ENCODE results near the gene GRID1.

The GRID1 gene

DNA sequence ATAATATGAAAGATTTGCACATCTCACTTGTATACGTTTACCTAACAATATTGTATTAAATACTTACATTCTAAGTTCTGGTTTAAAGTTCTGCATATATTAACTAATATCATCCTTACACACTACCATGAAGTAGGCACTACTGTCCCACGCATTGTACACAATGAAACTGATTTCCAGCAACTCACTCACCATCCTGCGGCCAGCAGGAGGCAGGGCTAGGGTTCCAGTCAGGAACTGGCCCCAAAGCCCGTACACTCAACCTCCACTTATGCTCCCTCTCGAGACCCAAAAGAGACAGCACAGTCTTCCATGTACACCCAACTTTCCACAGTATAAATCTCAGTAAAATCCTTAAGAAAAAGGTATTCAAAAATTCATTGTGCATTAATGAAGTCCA, 41.4 kb downstream of the GRID1 start:
- Histone ChIP-seq H3K9ac (ENCODE audit: insufficient read length, low read depth) (no peak overlapping the region), H3K27me3 (ENCODE audit: insufficient read depth, insufficient read length) (no peaks in the 10 kb centered on the region), H3K36me3 (ENCODE audit: insufficient read depth, insufficient read length, low read length) (no peaks in the 10 kb centered on the region), H3K4me1 (ENCODE audit: insufficient read depth, insufficient read length) (no peaks in the 10 kb centered on the region), H3K9me3 (ENCODE audit: insufficient read depth, low read length) (no peaks in the 10 kb centered on the region), H3K4me3 (ENCODE audit: insufficient read length, low read depth) (no peak overlapping the region)
- DNase-seq (ENCODE audit: low read depth, low spot score) = no peak
- TF ChIP-seq SUZ12 (IDR thresholded peaks at IDR 0.05; ENCODE audit: extremely low read depth, insufficient read depth, insufficient read length) (no peak), ZNF274 (IDR thresholded peaks at IDR 0.05; ENCODE audit: low read depth, low read length) (no peak), YY1 (IDR thresholded peaks at IDR 0.05; ENCODE audit: insufficient read depth, insufficient read length) (no peak)

DNA sequence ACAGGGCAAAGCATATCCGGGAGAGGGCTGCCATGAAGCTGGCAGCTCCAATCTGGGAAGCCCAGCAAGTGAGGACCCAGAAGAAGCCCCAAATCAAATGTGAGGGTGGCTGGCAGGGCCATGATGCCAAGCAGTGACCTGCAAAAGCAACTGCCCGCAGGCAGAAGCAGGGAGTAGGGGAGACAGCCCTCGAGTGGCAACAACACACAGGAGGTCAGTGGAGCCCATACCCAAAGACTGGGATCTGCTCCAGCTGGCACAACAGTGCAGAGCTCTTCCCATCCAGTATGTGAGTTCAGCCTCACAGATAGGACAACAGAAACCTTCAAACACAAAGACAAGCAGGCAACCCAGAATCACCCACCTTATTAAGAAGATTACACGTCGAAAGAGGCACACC, 45.0 kb downstream of the GRID1 start:
- no peak for DNase-seq (ENCODE audit: low read depth, low spot score)
- TF ChIP-seq ZNF274 (IDR thresholded peaks at IDR 0.05; ENCODE audit: low read depth, low read length) (no peak), YY1 (IDR thresholded peaks at IDR 0.05; ENCODE audit: insufficient read depth, insufficient read length) (no peak), SUZ12 (IDR thresholded peaks at IDR 0.05; ENCODE audit: extremely low read depth, insufficient read depth, insufficient read length) (no peak)
- Histone ChIP-seq H3K4me3 (ENCODE audit: insufficient read length, low read depth) (no peak overlapping the region), H3K9ac (ENCODE audit: insufficient read length, low read depth) (no peak overlapping the region), H3K9me3 (ENCODE audit: insufficient read depth, low read length) (no peaks in the 10 kb centered on the region), H3K4me1 (ENCODE audit: insufficient read depth, insufficient read length) (no peaks in the 10 kb centered on the region), H3K36me3 (ENCODE audit: insufficient read depth, insufficient read length, low read length) (no peaks in the 10 kb centered on the region), H3K27me3 (ENCODE audit: insufficient read depth, insufficient read length) (no peaks in the 10 kb centered on the region)

DNA sequence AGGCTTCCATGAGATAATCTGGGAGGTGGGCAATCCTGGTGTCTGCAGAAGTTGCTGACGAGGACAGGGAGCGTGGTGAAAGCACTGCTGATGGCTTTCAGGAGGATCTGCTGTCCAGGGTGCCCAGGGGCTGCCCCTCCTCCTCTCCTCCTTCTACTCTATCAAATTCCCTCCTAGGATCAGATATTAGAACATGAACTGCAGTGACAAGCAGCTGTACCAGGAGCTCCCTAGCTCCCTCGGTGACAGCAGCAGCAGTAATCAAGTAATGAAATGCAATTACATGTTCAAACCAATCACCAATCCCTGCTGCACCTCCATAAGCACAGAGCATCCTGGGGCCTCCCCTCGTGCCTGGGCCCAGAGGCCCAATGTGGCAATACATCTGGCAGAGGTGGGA, 46.9 kb downstream of the GRID1 start:
- no peak for DNase-seq (ENCODE audit: low read depth, low spot score)
- H3K9me3 ChIP-seq (ENCODE audit: insufficient read depth, low read length) = no peaks in the 10 kb centered on the region
- TF ChIP-seq YY1 (IDR thresholded peaks at IDR 0.05; ENCODE audit: insufficient read depth, insufficient read length) (no peak), SUZ12 (IDR thresholded peaks at IDR 0.05; ENCODE audit: extremely low read depth, insufficient read depth, insufficient read length) (no peak), ZNF274 (IDR thresholded peaks at IDR 0.05; ENCODE audit: low read depth, low read length) (no peak)
- H3K4me3 ChIP-seq (ENCODE audit: insufficient read length, low read depth) = no peak overlapping the region
- no peaks in the 10 kb centered on the region for H3K4me1 ChIP-seq (ENCODE audit: insufficient read depth, insufficient read length)
- H3K36me3 ChIP-seq (ENCODE audit: insufficient read depth, insufficient read length, low read length) = no peaks in the 10 kb centered on the region
- no peaks in the 10 kb centered on the region for H3K27me3 ChIP-seq (ENCODE audit: insufficient read depth, insufficient read length)
- H3K9ac ChIP-seq (ENCODE audit: insufficient read length, low read depth) = no peak overlapping the region

DNA sequence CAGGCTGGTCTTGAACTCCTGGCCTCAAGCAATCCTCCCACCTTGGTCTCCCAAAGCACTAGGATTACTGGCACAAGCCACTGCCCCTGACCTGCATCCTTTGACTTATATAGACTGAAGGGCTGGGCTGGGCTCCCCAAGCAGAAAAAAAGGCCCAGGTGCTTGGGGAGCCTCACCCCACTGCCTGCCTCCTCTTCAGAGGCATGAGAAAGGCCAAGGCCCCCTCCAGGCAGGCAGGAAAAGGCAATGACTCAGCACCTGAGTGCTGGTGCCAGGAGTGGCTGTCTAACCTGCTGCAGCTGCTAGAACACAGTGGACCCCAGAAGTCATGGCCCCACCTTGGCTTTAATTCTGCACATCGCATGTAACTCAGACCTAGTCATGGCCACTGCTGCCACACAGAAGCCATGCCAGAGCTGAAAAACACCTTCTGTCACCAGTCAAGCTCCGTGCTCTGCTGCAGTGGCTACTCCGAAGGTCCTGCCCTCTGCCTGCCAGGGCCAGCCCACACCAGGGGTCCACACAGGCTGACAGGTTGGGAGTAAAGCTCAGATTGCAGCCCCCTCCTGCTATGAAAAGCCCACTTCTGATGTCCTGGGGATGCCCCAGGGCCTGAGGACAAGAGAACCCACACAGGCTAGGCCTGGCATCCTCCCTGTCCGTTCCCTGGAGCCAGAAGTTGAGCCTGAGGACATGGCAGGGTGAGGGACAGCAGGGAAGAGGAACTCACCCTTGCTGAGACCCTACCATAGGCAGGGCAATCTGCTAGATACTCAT, 48.5 kb downstream of the GRID1 start:
- DNase-seq (ENCODE audit: low read depth, low spot score) = no peak
- Histone ChIP-seq H3K36me3 (ENCODE audit: insufficient read depth, insufficient read length, low read length) (no peaks in the 10 kb centered on the region), H3K9me3 (ENCODE audit: insufficient read depth, low read length) (no peaks in the 10 kb centered on the region), H3K9ac (ENCODE audit: insufficient read length, low read depth) (no peak overlapping the region), H3K4me3 (ENCODE audit: insufficient read length, low read depth) (no peak overlapping the region), H3K4me1 (ENCODE audit: insufficient read depth, insufficient read length) (no peaks in the 10 kb centered on the region), H3K27me3 (ENCODE audit: insufficient read depth, insufficient read length) (no peaks in the 10 kb centered on the region)
- TF ChIP-seq YY1 (IDR thresholded peaks at IDR 0.05; ENCODE audit: insufficient read depth, insufficient read length) (no peak), SUZ12 (IDR thresholded peaks at IDR 0.05; ENCODE audit: extremely low read depth, insufficient read depth, insufficient read length) (no peak), ZNF274 (IDR thresholded peaks at IDR 0.05; ENCODE audit: low read depth, low read length) (no peak)

DNA sequence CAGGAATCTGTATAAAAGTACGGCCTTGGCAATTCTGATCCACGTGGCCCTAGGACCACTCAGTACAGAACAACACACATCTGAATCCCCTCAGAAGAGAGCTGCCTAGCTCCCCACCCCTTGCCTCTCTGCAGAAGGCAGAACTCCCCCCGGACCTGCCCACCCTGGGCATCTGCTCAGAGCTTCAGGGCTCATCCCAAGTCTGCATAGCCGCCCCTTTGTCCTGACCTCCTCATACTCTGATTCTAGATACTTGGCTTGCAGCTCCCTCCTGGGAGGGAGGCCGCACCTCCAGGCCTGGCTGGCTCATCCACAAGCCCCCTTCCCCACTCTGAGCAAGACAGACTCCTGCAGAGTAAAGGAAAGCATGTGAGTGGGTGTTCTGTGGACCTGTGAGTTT, 49.6 kb downstream of the GRID1 start:
- TF ChIP-seq YY1 (IDR thresholded peaks at IDR 0.05; ENCODE audit: insufficient read depth, insufficient read length) = no peak
- Histone ChIP-seq H3K4me3 (ENCODE audit: insufficient read length, low read depth) (no peak overlapping the region), H3K4me1 (ENCODE audit: insufficient read depth, insufficient read length) (no peaks in the 10 kb centered on the region), H3K36me3 (ENCODE audit: insufficient read depth, insufficient read length, low read length) (no peaks in the 10 kb centered on the region), H3K9ac (ENCODE audit: insufficient read length, low read depth) (peak overlapping the region; percentile 17), H3K27me3 (ENCODE audit: insufficient read depth, insufficient read length) (no peaks in the 10 kb centered on the region), H3K9me3 (ENCODE audit: insufficient read depth, low read length) (no peaks in the 10 kb centered on the region)
- no peak for DNase-seq (ENCODE audit: low read depth, low spot score)

DNA sequence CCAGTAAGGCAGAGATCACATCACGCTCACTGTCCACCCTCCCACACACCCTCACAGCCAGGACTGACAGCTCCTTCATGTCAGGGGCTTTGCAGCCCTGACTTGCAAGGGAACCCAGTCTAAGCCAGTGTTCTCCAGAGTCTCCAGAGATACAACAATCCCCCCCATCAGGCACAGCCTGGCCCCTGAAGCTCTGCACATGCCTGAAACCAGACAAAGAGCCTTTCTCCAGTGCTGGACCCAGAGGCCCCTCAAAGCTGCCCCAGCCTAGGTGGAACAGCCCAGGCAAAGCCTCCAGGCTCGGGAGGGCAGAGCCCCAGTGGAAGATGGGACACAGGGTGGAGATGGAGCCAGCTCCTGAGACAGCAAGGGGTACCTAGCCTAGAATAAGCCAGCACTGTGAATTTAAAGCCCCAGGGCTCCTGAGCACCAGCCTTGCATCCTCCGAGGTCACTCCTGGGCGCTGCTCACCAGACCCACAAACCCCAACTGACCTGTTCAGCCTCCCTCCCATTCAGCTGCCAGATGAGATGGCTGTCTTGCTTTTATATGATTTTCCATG, 50.2 kb downstream of the GRID1 start:
- Histone ChIP-seq H3K9me3 (ENCODE audit: insufficient read depth, low read length) (no peaks in the 10 kb centered on the region), H3K4me1 (ENCODE audit: insufficient read depth, insufficient read length) (no peaks in the 10 kb centered on the region), H3K9ac (ENCODE audit: insufficient read length, low read depth) (no peak overlapping the region), H3K36me3 (ENCODE audit: insufficient read depth, insufficient read length, low read length) (no peaks in the 10 kb centered on the region), H3K4me3 (ENCODE audit: insufficient read length, low read depth) (no peak overlapping the region), H3K27me3 (ENCODE audit: insufficient read depth, insufficient read length) (no peaks in the 10 kb centered on the region)
- no peak for DNase-seq (ENCODE audit: low read depth, low spot score)
- no peak for TF ChIP-seq ZNF274 (IDR thresholded peaks at IDR 0.05; ENCODE audit: low read depth, low read length)
- no peak for TF ChIP-seq SUZ12 (IDR thresholded peaks at IDR 0.05; ENCODE audit: extremely low read depth, insufficient read depth, insufficient read length)
- TF ChIP-seq YY1 (IDR thresholded peaks at IDR 0.05; ENCODE audit: insufficient read depth, insufficient read length) = no peak

DNA sequence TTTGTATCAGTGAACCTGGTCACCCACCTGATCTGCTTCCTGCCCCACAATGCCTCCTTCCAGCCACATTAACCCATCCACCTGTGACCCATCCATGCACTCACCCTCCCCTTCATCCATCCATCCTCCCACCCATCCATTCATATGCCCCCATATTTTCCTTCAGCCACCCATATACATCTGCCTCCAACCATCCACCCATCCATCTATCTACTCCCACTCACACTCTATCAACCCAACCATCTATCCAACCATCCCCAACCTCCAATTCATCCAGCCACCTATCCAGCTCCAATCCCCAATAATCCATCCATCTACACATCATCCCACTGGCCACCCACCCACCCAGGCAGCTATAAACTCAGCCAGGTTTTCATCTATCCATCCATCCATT, 51.0 kb downstream of the GRID1 start:
- no peaks in the 10 kb centered on the region for H3K36me3 ChIP-seq (ENCODE audit: insufficient read depth, insufficient read length, low read length)
- H3K27me3 ChIP-seq (ENCODE audit: insufficient read depth, insufficient read length) = no peaks in the 10 kb centered on the region
- TF ChIP-seq YY1 (IDR thresholded peaks at IDR 0.05; ENCODE audit: insufficient read depth, insufficient read length) (no peak), SUZ12 (IDR thresholded peaks at IDR 0.05; ENCODE audit: extremely low read depth, insufficient read depth, insufficient read length) (no peak), ZNF274 (IDR thresholded peaks at IDR 0.05; ENCODE audit: low read depth, low read length) (no peak)
- no peak overlapping the region for H3K9ac ChIP-seq (ENCODE audit: insufficient read length, low read depth)
- H3K9me3 ChIP-seq (ENCODE audit: insufficient read depth, low read length) = no peaks in the 10 kb centered on the region
- no peak for DNase-seq (ENCODE audit: low read depth, low spot score)
- no peak overlapping the region for H3K4me3 ChIP-seq (ENCODE audit: insufficient read length, low read depth)
- H3K4me1 ChIP-seq (ENCODE audit: insufficient read depth, insufficient read length) = no peaks in the 10 kb centered on the region
